Aorta (tissue), 5 donors: ENCODE results near the gene CNGA3. TPM values are rescaled to one million over a fixed set of nuclear protein-coding genes. Genes with fewer than 3 reads are reported as not detected.
"Not testable (repeated sequence)": the region's sequence is repeated elsewhere in the genome, so short reads cannot be mapped to it uniquely, and the experiment has no call there.

ENCODE experiments used
- ATAC-seq: fragments of 200-7000 bp; cut with Tn5 transposase; one replicate; pipeline ENCODE4 v1.9.1; 2022; ENCODE audit warnings: moderate library complexity; ENCODE audit not compliant: low FRiP score
- DNase-seq, 2 donors: peaks; one replicate each; pipeline ENCODE4 v3.0.0-alpha.2; 2020
- H3K27ac ChIP-seq, 2 donors: one replicate each; pipeline ENCODE4 v1.5.1; 2013; ENCODE audit warnings: low read length in 2 of 2, mild to moderate bottlenecking in 2 of 2, moderate library complexity in 2 of 2, control low read depth in 1 of 2, inconsistent platforms in 1 of 2, low read depth in 1 of 2
- H3K27me3 ChIP-seq, 2 donors: one replicate each; pipeline ENCODE4 v1.6.1; 2013; ENCODE audit warnings: control low read depth in 1 of 2, low read length in 1 of 2, mild to moderate bottlenecking in 1 of 2, moderate library complexity in 1 of 2; ENCODE audit not compliant: insufficient read depth in 2 of 2, control insufficient read depth in 1 of 2
- H3K36me3 ChIP-seq, 2 donors: one replicate each; pipeline ENCODE4 v1.6.1; 2013; ENCODE audit warnings: control low read depth in 1 of 2, low read length in 1 of 2, mild to moderate bottlenecking in 1 of 2; ENCODE audit not compliant: insufficient read depth in 2 of 2, control insufficient read depth in 1 of 2
- H3K4me1 ChIP-seq, 2 donors: one replicate each; pipeline ENCODE4 v1.6.1; 2013; ENCODE audit warnings: low read length in 2 of 2, control low read depth in 1 of 2, mild to moderate bottlenecking in 1 of 2, moderate library complexity in 1 of 2; ENCODE audit not compliant: insufficient read depth in 2 of 2, control insufficient read depth in 1 of 2
- H3K4me3 ChIP-seq, 2 donors: one replicate each; pipeline ENCODE4 v1.5.1; 2013; ENCODE audit warnings: low read length in 2 of 2, control low read depth in 1 of 2, mild to moderate bottlenecking in 1 of 2
- H3K9me3 ChIP-seq: one replicate; pipeline ENCODE4 v1.6.1; 2013; ENCODE audit warnings: mild to moderate bottlenecking, low read length; ENCODE audit not compliant: control insufficient read depth
- WGBS, 2 donors: extraction: QIAGEN DNeasy Blood & Tissue Kit; methylation state at CpG; one replicate each; pipeline ENCODE4 v1.1.7; 2013; 5-methylcytosine and 5-hydroxymethylcytosine counted together
- intact Hi-C, 2 donors: fragments of 100-400 bp; cut with DNase I; formaldehyde crosslinking; loops; one replicate each; pipeline versions ENCODE4 v1.14.2 to v1.15.0; 2022
- polyA plus RNA-seq, 2 donors: library from polyadenylated mRNA; stranded (reverse); fragments of 200-250 nt; gene quantifications; one replicate each; pipeline ENCODE4 v1.2.3, GENCODE V29; 2013
- total RNA-seq, 2 donors: library from RNA; stranded (reverse); fragmentation: NEBNext Ultra II Directional; extraction: Animal tissue kit (Norgen Biotek cat#: 25700); gene quantifications; one replicate each; pipeline ENCODE4 v1.2.1, GENCODE V29; 2021
- donor health status: healthy with polysubstance abuse.
- donor health status: Bipolar disorder and iron deficiency.
- donor health status: DM: no; HTN: no; CAD: no.
- donor health status: DM: no; HTN: no; CAD: no.
- donor health status: DM: yes; HTN: yes; CAD: no.

CNGA3 gene
- total and polyA plus RNA-seq, 4 donors, result not detected

GRCh38 chr2:98432145-98432544 is 85.9 kb downstream of the CNGA3 start:
- DNase-seq (no peak), ATAC-seq (no peak)
- Histone ChIP-seq H3K27me3 (no peaks in the 10 kb centered on the region), H3K4me1 (no peaks in the 10 kb centered on the region), H3K36me3 (peaks cover 0 to 1% of the 10 kb centered on the region in 2 donors), H3K9me3 (peaks cover 5% of the 10 kb centered on the region), H3K4me3 (no peak overlapping the region), H3K27ac (no peak overlapping the region)
- intact Hi-C loops, result no loop called here

DNA sequence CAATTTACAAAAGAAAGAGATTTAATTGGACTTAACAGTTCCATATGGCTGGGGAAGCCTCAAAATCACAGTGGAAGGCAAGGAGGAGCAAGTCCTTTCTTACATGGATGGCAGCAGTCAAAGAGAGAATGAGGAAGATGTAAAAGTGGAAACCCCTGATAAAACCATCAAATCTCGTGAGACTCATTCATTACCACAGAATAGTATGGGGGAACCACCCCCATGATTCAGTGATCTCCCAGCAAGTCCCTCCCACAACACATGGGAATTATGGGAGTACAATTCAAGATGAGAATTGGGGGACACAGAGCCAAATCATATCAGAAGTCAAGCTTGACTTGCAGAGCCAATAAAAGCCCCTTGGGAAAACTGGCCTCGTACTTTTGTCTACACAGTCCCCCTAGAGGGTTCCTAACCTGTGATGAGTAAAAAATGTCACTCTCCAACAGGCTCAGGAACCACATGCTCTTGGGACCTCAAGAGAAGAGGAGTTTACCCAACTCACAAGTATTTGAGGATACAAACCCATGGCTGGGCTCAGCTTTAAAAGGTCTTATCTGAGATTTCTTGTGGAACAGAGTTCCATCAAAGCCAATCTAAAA is 87.2 kb downstream of the CNGA3 start:
- H3K27ac ChIP-seq, result no peak overlapping the region
- H3K27me3 ChIP-seq, result no peaks in the 10 kb centered on the region
- 63 to 67% methylated on average over 2 of the region's 2 CpGs for WGBS, 2 donors
- H3K4me3 ChIP-seq, result no peak overlapping the region
- DNase-seq (no peak), ATAC-seq (no peak)
- H3K36me3 ChIP-seq, result peaks cover 0 to 1% of the 10 kb centered on the region in 2 donors
- H3K4me1 ChIP-seq, result no peaks in the 10 kb centered on the region
- intact Hi-C loops, result no loop called here
- H3K9me3 ChIP-seq, result peaks cover 5% of the 10 kb centered on the region

GRCh38 chr2:98434492-98434891 is 88.2 kb downstream of the CNGA3 start:
- H3K4me1 ChIP-seq, result no peaks in the 10 kb centered on the region
- no peak overlapping the region for H3K4me3 ChIP-seq
- ATAC-seq, result no peak
- H3K27ac ChIP-seq, result no peak overlapping the region
- intact Hi-C loops, result no loop called here
- H3K27me3 ChIP-seq, result no peaks in the 10 kb centered on the region
- H3K9me3 ChIP-seq, result peaks cover 5% of the 10 kb centered on the region
- peaks cover 0 to 1% of the 10 kb centered on the region in 2 donors for H3K36me3 ChIP-seq
- DNase-seq, result no peak
- 80 to 83% methylated on average over 3 of the region's 3 CpGs for WGBS, 2 donors

- H3K4me3 ChIP-seq, H3K27me3 ChIP-seq, intact Hi-C loops, H3K36me3 ChIP-seq, H3K4me1 ChIP-seq, ATAC-seq, H3K27ac ChIP-seq, H3K9me3 ChIP-seq, DNase-seq: not testable (repeated sequence)
- 90 to 92% methylated on average over 4 of the region's 4 CpGs for WGBS, 2 donors
Observed at GRCh38 chr2:98435670-98436069, 89.4 kb downstream of the CNGA3 start.

DNA sequence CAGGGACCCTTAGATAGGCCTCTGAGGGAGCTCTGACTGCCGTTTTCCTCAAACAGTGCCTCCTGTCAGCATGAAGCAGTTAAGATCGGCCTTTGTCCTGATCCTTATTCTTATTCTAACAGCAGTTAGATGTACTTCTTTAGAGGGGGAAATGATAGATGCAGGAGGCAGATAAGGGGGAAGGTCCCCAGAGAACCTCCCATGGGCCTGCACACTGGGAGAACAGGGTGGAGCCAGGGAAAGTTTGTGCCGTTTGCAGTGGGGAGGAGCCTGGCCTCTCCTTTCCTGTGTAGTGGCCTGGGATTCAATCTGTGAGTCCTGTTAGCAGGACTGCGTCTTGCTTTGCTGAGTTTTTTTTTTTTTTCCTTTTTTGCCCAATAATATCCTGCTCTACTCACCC is 90.5 kb downstream of the CNGA3 start:
- H3K36me3 ChIP-seq, result no peaks in the 10 kb centered on the region
- no peak for ATAC-seq
- no peaks in the 10 kb centered on the region for H3K27me3 ChIP-seq
- H3K4me3 ChIP-seq, result no peak overlapping the region
- H3K27ac ChIP-seq, result no peak overlapping the region
- H3K4me1 ChIP-seq, result no peaks in the 10 kb centered on the region
- intact Hi-C loops, result no loop called here
- WGBS, 2 donors, result 56 to 61% methylated on average over 4 of the region's 4 CpGs
- DNase-seq, result no peak
- H3K9me3 ChIP-seq, result peaks cover 5% of the 10 kb centered on the region

GRCh38 chr2:98438190-98439133 is 92.2 kb downstream of the CNGA3 start:
- Histone ChIP-seq H3K9me3 (peaks cover 5% of the 10 kb centered on the region), H3K27me3 (no peaks in the 10 kb centered on the region), H3K36me3 (no peaks in the 10 kb centered on the region), H3K4me3 (no peak overlapping the region), H3K27ac (no peak overlapping the region), H3K4me1 (no peaks in the 10 kb centered on the region)
- intact Hi-C loops, result no loop called here
- DNase-seq, result no peak
- WGBS, 2 donors, result 77 to 85% methylated on average over 1 of the region's 1 CpG
- no peak for ATAC-seq

DNA sequence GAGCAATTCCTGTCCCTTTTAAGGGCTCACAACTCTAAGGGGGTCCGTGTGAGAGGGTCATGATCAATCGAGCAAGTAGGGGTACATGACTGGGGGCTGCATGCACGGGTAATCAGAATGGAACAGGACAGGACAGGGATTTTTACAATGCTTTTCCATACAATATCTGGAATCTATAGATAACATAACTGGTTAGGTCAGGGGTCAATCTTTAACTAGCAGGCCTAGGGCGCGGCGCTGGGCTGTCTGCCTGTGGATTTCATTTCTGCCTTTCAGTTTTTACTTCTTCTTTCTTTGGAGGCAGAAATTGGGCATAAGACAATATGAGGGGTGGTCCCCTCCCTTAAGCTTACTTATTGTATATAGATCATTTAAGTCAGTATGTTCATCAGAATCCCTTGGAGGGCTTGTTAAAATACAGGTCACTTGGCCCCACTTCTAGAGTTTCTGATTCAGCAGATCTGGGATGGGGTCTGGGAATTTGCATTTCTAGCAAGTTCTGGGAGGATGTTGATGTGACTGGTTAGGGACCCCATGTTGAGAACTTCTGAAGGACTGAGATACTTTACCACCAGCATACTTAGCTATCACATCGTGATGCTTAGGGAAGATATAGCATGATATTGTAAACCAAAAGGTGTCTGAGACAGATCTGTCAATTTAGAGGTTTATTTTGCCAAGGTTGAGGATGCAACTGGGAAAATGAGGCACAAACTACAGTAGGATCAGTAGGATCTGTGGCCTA is 95.6 kb downstream of the CNGA3 start:
- H3K9me3 ChIP-seq, result no peaks in the 10 kb centered on the region
- H3K27me3 ChIP-seq, result no peaks in the 10 kb centered on the region
- DNase-seq (no peak), ATAC-seq (no peak)
- H3K27ac ChIP-seq, result no peak overlapping the region
- no peaks in the 10 kb centered on the region for H3K36me3 ChIP-seq
- intact Hi-C loops, result no loop called here
- peaks cover 0 to 2% of the 10 kb centered on the region in 2 donors for H3K4me1 ChIP-seq
- H3K4me3 ChIP-seq, result no peak overlapping the region
- 87 to 89% methylated on average over 7 of the region's 7 CpGs for WGBS, 2 donors

GRCh38 chr2:98442488-98442887 is 96.2 kb downstream of the CNGA3 start:
- no peak for DNase-seq
- Histone ChIP-seq H3K4me1 (peaks cover 0 to 2% of the 10 kb centered on the region in 2 donors), H3K4me3 (no peak overlapping the region), H3K27ac (no peak overlapping the region), H3K27me3 (no peaks in the 10 kb centered on the region), H3K36me3 (no peaks in the 10 kb centered on the region), H3K9me3 (no peaks in the 10 kb centered on the region)
- ATAC-seq, result no peak
- intact Hi-C loops, result no loop called here
- 72 to 77% methylated on average over 4 of the region's 4 CpGs for WGBS, 2 donors
